ENCODE measurements around the gene HOXD4.

DNA sequence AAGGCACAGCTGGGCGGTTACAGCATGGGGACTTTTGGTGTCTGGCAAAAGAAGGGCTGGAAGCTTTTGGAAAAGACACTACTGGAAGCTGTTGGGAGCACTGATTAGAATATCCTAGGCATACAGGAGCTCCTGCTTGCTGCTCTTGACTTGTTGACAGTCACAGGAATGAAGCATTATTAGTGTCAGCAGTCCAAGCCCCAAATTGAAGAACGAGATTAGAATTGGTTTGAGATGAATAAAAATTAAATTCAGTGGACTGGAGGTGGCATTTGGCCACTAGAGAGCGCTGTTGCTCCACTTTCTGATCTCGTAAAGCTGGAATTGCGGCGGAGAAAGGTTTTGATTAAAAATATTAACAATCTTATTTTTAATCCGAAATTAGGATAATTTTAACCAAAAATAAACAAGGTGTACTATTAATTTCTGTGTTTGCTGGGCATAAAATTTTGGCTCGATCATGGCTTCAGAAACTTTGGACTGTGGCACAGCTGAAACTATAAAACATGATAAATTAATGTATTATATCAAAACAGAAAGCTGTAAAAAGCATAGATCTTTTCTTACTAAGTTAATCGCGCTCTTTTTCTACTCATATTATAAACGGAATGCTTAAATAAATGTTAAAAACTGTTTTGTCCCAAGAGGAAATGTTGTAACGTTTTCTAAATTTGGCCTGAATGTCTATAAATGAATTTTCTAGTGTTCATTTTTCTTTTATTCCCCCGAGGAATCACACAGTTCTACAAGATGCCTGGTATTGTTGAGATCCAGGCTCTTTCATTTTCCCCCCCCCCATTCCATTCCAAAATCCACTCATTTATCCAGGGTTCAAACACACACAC, 24.2 kb upstream of the HOXD4 start:
- TF ChIP-seq, protein P1, sequence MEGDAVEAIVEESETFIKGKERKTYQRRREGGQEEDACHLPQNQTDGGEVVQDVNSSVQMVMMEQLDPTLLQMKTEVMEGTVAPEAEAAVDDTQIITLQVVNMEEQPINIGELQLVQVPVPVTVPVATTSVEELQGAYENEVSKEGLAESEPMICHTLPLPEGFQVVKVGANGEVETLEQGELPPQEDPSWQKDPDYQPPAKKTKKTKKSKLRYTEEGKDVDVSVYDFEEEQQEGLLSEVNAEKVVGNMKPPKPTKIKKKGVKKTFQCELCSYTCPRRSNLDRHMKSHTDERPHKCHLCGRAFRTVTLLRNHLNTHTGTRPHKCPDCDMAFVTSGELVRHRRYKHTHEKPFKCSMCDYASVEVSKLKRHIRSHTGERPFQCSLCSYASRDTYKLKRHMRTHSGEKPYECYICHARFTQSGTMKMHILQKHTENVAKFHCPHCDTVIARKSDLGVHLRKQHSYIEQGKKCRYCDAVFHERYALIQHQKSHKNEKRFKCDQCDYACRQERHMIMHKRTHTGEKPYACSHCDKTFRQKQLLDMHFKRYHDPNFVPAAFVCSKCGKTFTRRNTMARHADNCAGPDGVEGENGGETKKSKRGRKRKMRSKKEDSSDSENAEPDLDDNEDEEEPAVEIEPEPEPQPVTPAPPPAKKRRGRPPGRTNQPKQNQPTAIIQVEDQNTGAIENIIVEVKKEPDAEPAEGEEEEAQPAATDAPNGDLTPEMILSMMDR (IDR thresholded peaks at IDR 0.05): peak; percentile 72 to 88 (median 80)
- TF ChIP-seq POLR2A (IDR thresholded peaks at IDR 0.05): no peak

Measured in thyroid gland (tissue), 4 donors.